NT2/D1 (cell line): Measurements from ENCODE around the gene PRX.

Source experiments
- DNase-seq: peaks from one replicate; pipeline ENCODE4 v3.0.0-alpha.2; 2011; ENCODE audit warnings: low read depth, low spot score
- H3K27me3 ChIP-seq: 2 replicates; pipeline ENCODE4 v1.6.0; 2011; ENCODE audit warnings: mild to moderate bottlenecking; ENCODE audit not compliant: insufficient read length, insufficient read depth
- H3K36me3 ChIP-seq: 2 replicates; pipeline ENCODE4 v1.6.1; 2011; ENCODE audit warnings: mild to moderate bottlenecking, low read length, mixed read lengths; ENCODE audit not compliant: insufficient read depth, insufficient read length
- H3K4me1 ChIP-seq: 2 replicates; pipeline ENCODE4 v1.5.1; 2011; ENCODE audit not compliant: insufficient read depth, insufficient read length
- H3K4me3 ChIP-seq: 2 replicates; pipeline ENCODE4 v1.5.1; 2011; ENCODE audit warnings: low read depth; ENCODE audit not compliant: insufficient read length
- H3K9ac ChIP-seq: 2 replicates; pipeline ENCODE4 v1.6.0; 2011; ENCODE audit warnings: low read depth; ENCODE audit not compliant: insufficient read length
- H3K9me3 ChIP-seq: 2 replicates; pipeline ENCODE4 v1.5.1; 2011; ENCODE audit warnings: mild to moderate bottlenecking, low read length; ENCODE audit not compliant: insufficient read depth
- SUZ12 ChIP-seq: IDR thresholded peaks from 2 replicates; pipeline ENCODE4 v1.6.1; 2011; ENCODE audit not compliant: insufficient read length, insufficient read depth; ENCODE audit errors: extremely low read depth
- YY1 ChIP-seq: IDR thresholded peaks from 2 replicates; pipeline ENCODE4 v1.6.1; 2011; ENCODE audit not compliant: insufficient read length, insufficient read depth
- ZNF274 ChIP-seq: IDR thresholded peaks from 2 replicates; pipeline ENCODE4 v1.6.1; 2011; ENCODE audit warnings: mild to moderate bottlenecking, low read depth, low read length

PRX gene

DNA sequence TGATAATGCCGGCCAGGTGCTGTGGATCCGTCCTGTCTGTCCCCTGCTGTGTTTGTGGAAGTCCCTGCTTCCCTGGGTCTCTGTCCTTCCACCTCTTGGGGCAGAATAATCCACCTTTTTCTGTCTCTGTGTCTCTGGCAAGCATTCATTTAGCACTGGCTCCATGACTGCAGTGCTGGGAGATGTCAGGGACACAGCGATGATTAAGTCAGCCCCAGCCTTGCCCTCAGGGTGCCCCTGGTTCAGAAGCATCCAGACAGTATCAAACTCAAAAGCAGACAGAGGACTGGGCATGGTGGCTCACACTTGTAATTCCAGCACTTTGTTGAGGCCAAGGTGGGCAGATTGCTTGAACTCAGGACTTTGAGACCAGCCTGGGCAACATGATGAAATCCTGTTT, 24.7 kb downstream of the PRX start:
- Histone ChIP-seq H3K9ac (no peak overlapping the region), H3K4me3 (no peak overlapping the region), H3K27me3 (no peaks in the 10 kb centered on the region), H3K36me3 (no peaks in the 10 kb centered on the region), H3K4me1 (peaks cover 10% of the 10 kb centered on the region), H3K9me3 (no peaks in the 10 kb centered on the region)
- TF ChIP-seq SUZ12 (no peak), ZNF274 (no peak), YY1 (no peak)
- DNase-seq = no peak

- Histone ChIP-seq H3K9ac (no peak overlapping the region), H3K27me3 (no peaks in the 10 kb centered on the region), H3K36me3 (no peaks in the 10 kb centered on the region), H3K9me3 (no peaks in the 10 kb centered on the region), H3K4me3 (no peak overlapping the region), H3K4me1 (peaks cover 7% of the 10 kb centered on the region)
- TF ChIP-seq ZNF274 (no peak), YY1 (no peak), SUZ12 (no peak)
- no peak for DNase-seq
Measured at GRCh38 chr19:40387155-40387554, 26.0 kb downstream of the PRX start.

DNA sequence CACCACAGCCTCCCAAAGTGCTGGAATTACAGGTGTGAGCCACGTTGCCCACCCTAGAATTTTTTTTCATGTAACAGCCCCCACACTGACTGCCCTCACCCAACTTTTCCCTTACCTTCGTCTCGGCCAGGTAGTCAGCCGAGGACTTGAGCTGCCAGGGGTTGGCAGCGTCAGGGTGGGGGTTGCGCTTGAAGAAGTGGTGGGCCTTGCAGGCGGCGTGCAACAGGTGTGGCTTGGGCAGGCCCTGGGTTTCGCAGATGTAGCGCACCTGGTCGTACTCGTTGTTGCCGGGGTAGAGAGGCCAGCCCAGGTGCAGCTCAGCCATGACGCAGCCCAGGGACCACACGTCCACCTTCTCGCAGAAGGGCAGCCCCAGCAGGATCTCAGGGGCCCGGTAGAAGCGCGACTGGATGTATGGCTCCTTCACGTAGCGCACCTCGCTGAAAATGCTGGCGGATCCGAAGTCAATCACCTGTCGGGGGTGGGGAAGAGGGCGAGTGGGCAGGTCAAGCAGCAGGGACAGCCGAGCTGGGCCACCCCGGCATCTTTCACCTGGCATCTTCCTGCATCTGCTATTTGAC, 29.4 kb downstream of the PRX start:
- Histone ChIP-seq H3K9me3 (no peaks in the 10 kb centered on the region), H3K27me3 (no peaks in the 10 kb centered on the region), H3K4me3 (no peak overlapping the region), H3K4me1 (peaks cover 3% of the 10 kb centered on the region), H3K9ac (no peak overlapping the region), H3K36me3 (peaks cover 20% of the 10 kb centered on the region)
- DNase-seq = no peak
- TF ChIP-seq SUZ12 (no peak), ZNF274 (no peak), YY1 (no peak)

GRCh38 chr19:40381321-40381720, 31.9 kb downstream of the PRX start:
- no peaks in the 10 kb centered on the region for H3K9me3 ChIP-seq
- DNase-seq = no peak
- no peak for TF ChIP-seq ZNF274
- no peak for TF ChIP-seq SUZ12
- no peak for TF ChIP-seq YY1
- no peak overlapping the region for H3K9ac ChIP-seq
- no peak overlapping the region for H3K4me3 ChIP-seq
- H3K4me1 ChIP-seq = peaks cover 5% of the 10 kb centered on the region
- no peaks in the 10 kb centered on the region for H3K27me3 ChIP-seq
- H3K36me3 ChIP-seq = peaks cover 40% of the 10 kb centered on the region

GRCh38 chr19:40380199-40381037, 32.8 kb downstream of the PRX start:
- DNase-seq = no peak
- H3K36me3 ChIP-seq = peaks cover 47% of the 10 kb centered on the region
- no peak overlapping the region for H3K9ac ChIP-seq
- no peaks in the 10 kb centered on the region for H3K27me3 ChIP-seq
- no peaks in the 10 kb centered on the region for H3K9me3 ChIP-seq
- TF ChIP-seq SUZ12 (no peak), YY1 (no peak), ZNF274 (no peak)
- peaks cover 5% of the 10 kb centered on the region for H3K4me1 ChIP-seq
- no peak overlapping the region for H3K4me3 ChIP-seq

DNA sequence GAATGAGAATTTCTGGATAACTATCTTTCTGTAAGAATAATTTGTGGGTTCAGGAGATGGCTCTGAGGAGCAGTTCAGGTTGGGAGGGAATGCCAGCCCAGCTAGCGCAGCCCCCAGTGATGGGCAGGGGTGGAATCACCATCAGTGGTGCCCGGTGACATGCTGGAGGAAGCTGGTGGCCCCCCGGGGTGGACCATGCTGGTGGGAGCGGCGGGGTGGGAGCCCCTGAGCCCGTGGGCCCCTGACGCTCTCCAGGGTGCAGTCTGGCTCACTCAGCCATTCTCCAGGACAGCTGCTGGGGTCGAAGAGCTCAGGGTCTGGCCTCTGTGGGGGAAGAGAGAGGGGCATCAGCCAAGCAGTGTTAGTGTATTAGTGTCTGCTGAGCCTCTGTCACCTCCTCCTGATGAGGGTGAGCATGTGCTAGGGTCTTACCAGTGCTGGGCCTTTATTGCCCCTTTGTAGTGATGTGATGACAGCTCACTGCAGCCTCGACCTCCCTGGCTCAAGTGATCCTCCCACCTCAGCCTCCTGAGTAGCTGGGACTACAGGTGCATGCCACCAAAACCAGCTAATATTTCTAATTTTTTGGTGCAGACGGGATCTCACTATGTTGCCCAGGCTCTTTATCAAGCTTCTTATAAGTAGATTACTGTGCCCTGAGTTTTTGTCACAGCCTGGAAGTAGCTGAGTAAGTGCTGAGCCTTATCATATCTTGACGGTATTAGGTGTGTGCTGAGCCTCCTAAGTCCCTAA, 33.6 kb downstream of the PRX start:
- H3K4me3 ChIP-seq = no peak overlapping the region
- H3K9ac ChIP-seq = no peak overlapping the region
- peaks cover 5% of the 10 kb centered on the region for H3K4me1 ChIP-seq
- peaks cover 49% of the 10 kb centered on the region for H3K36me3 ChIP-seq
- no peaks in the 10 kb centered on the region for H3K27me3 ChIP-seq
- DNase-seq = no peak
- no peaks in the 10 kb centered on the region for H3K9me3 ChIP-seq
- TF ChIP-seq YY1 (no peak), SUZ12 (no peak), ZNF274 (no peak)

DNA sequence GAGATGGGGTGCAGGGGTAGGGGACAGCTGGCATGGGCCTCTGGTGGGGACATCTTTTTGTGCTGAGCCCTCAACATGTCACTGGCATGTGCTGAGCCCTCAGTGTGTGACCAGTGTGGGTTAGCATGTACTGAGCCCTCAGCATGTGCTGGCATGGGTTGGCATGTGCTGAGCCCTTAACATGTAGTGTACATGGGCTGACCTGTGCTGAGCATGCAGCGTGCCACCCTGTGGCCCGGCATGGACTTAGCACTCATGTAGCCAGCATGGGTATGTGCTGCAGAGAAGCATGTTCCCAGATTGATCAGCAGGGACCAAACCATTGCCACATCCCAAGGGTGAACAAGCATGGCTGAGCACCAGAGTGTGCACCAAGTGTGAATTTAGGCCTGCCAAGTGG, 34.7 kb downstream of the PRX start:
- H3K36me3 ChIP-seq = peaks cover 57% of the 10 kb centered on the region
- TF ChIP-seq YY1 (no peak), SUZ12 (no peak), ZNF274 (no peak)

More for the DNA sequence above, 34.7 kb downstream of the PRX start:
- Histone ChIP-seq H3K9ac (no peak overlapping the region), H3K4me1 (peaks cover 5% of the 10 kb centered on the region), H3K27me3 (no peaks in the 10 kb centered on the region), H3K9me3 (no peaks in the 10 kb centered on the region), H3K4me3 (no peak overlapping the region)
- no peak for DNase-seq
